AG08395 (cell line): ENCODE data around the gene CCKAR.
A peak's percentile ranks its signal among the peaks of the same experiment; 100 is the strongest.
"Not testable (repeated sequence)": the region's sequence is repeated elsewhere in the genome, so short reads cannot be mapped to it uniquely, and the experiment has no call there.

ENCODE experiments used
- DNase-seq: peaks from one replicate; pipeline ENCODE4 v3.0.0; 2012; ENCODE audit warnings: mixed read lengths, low spot score

CCKAR gene, protein sequence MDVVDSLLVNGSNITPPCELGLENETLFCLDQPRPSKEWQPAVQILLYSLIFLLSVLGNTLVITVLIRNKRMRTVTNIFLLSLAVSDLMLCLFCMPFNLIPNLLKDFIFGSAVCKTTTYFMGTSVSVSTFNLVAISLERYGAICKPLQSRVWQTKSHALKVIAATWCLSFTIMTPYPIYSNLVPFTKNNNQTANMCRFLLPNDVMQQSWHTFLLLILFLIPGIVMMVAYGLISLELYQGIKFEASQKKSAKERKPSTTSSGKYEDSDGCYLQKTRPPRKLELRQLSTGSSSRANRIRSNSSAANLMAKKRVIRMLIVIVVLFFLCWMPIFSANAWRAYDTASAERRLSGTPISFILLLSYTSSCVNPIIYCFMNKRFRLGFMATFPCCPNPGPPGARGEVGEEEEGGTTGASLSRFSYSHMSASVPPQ

DNA sequence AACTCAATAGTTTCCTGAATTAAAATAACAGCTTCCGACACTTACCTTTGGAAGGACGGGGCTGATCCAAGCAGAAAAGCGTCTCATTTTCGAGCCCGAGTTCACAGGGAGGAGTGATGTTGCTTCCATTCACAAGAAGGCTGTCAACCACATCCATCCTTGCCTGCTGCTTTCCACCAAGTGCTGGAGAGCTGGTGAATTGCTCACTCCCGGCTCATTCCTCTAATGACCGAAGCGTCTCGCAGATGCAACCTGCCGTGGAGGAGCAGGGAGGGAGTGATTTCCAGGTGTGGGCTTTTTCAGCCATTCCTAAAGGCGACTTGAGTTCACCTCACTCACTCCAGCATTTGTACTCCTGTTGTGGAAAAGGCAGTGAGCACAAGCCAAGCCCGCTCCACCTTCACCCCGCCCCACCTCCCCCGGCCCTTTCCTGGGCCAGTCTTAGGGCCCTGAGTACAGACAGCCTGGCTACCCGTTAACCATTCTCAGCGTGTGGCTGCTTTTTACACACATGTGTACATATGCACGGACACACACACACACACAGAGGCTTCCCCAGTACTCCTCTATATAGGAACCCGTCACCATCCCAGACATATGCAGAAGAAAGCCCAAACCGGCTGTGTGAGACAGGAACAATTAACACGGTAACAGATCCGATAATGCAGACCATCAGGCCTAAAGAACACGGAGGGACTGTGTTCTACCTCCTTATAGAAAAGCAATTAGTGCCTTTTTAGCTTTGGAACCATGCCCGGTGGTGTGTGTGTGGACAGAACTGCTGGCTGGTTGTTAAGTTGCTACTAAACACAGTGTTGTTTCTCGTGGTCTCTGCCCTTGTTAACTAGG, at the start of gene CCKAR:
Gene CCKAR (minus strand): TSS at position 374 of the 849 bp plus-strand sequence. CDS start 217 bp downstream, at position 157.
- no peak for DNase-seq

DNA sequence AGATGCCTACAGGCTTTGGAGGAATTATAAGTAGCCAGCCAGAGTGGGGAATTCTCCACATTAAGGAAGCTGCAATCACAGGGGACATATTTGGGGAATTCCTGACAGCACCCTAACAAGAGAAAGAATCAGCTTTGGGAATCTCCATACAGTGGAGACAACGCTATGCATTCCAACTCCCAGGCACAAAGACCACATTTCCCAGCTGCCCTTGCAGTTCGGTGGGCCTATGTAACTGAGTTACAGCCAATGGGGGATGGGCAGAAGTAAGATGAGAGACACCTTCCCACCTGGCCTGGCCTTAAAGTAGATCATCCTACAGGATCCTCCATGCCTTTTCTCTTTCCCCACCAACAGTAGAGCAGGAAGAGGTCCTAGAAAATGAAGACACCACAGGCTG, 43.4 kb upstream of the CCKAR start:
- no peak for DNase-seq

DNA sequence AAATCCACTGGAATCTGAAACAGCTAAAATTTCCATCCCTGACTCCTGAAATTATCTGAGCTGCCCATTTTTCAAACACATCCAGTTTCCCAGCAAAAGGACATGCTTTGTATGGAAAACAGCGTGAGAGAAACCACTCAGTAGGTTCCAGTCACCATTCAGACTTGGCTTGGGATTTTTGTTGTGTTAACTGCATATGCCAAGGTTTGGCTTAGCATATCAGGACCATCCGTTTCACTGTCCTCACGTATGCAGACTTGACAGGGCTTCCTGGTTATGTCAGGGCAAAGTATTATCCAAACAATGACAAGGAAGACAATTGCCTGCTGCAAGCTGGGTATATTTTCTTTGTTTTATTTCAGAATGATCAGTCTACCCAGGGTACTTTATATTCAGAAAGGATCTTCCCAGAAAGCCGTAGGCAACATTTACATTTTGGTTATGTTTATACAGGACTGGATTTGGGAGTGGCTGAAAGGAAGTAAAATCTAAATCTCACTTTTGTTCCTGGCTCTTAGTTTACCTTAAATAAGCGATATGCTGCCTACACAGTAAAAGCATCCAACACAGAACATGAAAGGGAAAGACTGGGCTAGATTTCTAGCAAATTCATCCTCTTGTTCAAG, 41.3 kb upstream of the CCKAR start:
- DNase-seq, result no peak

DNA sequence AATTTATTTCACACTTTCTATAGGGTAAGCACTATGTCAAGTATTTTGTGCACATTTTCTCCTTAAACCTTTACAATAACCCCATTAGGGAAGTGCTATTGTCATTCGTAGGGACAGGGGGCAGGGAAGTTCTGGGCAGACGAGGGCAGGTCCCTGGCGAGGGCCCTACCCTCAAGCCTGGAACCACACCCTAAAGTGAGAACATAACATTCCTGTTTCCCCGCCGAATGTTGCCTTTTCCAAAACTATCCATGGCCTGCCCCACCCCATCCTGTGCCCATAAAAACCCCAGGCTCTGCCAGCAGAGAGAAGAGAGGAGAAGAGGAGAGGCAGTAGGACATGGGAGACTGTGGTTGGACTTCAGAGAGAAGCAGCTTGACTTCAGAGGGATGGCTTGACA, 39.8 kb upstream of the CCKAR start:
- no peak for DNase-seq

DNA sequence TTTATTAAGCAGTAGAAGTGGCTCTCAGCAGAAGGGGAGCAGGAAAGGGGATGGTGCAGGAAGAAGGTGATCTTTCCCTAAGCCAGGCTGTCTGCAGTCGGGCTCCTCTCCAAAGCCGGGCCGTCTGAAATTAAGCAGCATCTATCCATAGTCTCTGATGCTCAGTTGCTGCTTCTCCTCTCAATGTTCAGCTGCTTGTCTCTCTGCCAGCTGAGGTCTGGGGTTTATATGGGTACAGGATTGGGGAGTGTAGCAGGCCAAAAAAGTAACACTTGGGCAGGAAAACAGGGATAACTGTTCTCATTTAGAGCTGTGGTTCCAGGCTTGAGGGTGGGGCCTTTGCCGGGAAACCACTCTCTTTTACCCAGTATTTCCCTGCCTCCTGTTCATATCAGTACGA, 39.2 kb upstream of the CCKAR start:
- DNase-seq, result no peak

DNA sequence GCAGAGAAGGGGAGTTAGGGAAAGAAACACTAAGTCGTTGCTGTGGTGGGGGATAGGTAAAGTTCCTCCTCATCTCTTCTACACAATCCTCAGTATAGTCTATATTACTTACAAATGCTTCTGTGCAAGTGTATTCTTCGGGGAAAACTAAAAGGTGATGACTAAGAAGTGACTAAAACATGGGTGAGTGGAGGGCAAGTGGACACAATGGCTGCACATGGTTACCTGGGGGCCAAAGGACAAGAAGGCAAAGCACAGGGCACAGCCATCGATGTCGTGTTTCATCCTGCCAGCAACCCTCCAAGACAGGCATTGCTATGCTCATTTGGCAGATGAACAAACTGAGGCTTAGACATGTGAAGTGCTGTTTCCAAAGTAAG, 35.5 kb upstream of the CCKAR start:
- DNase-seq, result no peak

DNA sequence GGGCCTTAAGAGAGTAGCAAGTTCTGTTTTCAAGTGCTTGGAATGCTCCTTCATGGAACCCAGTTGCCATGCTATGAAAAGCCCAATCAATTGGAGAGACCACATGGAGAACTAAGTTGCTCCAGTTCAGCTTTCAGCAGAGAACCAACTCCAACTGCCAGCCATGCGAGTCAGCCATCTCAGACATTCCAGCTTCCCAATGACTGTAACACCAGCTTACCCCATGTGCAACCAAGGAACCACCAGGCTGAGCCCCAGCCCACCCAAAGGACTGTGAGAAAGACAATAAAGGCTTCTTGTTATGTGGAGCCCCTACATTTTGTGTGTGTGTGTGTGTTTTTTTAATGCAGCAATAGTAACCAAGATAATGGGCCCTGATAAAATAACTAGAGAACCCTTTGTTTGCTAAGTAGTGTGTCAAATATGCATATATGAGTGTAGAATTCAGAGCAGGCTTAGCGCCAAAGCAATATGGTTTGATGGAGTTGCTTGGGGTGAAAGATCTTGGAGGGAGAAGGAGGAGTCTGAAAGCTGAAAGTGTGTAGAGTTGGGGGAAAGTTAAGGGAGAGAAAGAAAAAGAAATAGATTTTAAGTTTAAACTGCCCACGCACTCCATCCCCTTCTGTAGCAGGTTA, 35.0 kb upstream of the CCKAR start:
- peak; percentile 74 for DNase-seq

DNA sequence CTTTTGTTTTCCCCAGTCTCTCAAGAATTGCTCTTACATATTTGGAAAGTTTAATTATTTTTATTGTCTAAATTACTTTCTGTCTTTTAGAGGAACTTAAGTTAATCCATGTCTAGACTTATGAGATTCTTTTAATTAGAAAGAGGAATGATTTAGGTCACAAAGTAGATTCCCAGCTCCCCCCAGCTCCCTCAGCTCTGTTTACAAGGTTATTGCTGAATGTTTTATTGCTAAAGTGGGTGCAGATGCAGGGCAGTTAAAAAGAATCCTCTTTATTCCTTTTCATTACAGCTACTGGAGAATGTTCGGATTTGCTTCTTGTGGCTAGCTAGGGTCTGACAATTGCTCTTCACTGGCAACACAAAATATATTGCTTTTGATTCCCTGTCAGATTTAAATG, 33.7 kb upstream of the CCKAR start:
- no peak for DNase-seq

DNA sequence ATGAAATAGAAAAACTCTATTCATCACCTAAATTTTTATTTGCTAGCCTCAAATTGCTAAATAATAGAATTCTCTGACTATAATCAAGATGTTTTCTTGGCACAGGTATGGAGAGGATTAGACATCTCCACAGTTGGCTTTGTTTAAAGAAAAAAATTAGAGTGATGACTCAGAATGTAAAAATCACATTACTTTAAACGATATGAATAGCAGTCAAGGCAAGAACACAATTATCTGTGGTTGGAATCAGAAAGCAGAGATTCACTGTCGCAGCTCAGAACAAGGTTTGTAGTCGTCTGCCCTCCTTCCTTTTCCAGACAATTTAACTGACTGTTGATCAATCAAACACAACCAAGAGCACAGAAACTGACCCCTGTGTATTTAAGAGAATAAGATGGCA, 32.2 kb upstream of the CCKAR start:
- peak; percentile 53 for DNase-seq

DNA sequence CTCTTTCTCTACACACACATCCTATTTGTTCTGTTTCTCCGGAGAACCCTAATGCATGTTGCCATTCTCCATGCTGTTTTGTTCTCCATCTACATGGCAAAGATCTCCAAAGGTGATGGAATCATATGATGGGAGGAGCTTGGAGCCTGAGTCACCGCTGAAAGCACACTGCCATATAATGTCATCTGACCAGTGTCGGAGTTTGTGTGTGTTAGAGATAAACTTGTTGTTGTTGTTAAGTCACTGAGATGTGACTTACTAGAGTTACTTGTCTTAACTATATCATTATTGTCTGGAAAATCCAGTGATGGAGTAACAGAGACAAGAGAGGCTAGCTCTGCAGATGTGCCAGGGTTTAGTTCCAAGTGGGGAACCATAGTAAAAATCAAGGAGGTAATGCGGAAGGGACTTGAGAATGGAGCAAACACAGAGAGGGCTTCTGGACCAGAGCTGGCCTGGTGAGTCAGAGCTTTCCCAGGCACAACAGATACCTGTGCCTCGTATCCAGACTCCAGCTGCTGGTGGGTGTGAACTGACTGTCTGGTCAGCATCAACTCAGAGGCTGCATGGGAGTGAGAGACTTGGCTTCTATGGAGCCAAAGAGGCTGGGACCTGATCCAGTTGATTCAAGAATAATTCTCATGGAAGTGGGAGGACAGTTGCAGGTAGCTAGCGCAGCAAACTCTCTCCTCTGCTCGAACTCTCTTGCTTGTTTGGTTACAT, 30.6 kb upstream of the CCKAR start:
- DNase-seq, result no peak

DNA sequence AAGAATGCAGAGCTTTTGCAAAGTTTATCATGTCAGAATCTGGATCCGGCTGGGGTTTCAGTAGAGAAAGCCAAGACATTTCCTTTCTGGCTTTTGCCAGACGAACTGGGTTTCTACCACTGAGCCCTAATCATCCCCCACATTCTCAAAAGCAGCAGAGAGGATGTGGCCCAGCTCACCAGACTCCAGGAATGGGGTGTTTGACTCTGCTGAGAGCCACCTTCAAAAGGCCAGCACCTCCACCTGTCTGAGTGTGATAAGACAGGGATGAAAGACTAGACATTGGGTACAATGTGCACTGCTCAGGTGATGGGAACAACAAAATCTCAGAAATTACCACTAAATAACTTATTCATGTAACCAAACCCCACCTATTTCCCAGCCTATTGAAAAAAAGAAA, 25.7 kb upstream of the CCKAR start:
- DNase-seq, result no peak

DNA sequence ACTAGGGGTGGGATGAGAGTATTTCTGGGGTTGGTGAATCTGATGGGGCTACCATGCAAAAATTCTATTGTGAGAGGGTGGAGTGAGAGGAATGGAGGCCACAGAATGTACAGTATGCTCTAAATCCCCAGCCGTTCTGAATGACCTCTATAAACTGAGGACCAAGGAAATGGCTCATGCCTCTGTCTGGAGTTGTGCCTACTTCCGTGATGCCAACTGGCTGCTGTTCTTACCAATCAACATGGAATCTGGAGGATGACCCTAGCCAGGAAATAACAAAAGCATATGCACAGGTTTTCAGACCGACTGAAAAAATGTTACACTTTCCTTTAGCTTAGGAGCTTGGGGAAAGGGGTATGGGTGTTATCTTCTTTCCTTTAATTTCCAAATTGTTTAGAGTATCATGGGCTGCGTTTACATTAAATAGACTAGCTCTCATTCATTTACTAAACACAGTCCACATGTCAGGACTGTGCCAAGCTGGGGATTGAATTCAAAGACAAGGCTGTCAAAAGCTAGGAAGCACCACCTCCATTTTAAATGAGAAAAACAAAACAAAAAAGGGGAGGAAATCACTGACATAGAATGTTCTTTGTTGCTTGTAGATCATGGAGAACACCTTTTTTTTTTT, 20.2 kb upstream of the CCKAR start:
- DNase-seq, result no peak

DNA sequence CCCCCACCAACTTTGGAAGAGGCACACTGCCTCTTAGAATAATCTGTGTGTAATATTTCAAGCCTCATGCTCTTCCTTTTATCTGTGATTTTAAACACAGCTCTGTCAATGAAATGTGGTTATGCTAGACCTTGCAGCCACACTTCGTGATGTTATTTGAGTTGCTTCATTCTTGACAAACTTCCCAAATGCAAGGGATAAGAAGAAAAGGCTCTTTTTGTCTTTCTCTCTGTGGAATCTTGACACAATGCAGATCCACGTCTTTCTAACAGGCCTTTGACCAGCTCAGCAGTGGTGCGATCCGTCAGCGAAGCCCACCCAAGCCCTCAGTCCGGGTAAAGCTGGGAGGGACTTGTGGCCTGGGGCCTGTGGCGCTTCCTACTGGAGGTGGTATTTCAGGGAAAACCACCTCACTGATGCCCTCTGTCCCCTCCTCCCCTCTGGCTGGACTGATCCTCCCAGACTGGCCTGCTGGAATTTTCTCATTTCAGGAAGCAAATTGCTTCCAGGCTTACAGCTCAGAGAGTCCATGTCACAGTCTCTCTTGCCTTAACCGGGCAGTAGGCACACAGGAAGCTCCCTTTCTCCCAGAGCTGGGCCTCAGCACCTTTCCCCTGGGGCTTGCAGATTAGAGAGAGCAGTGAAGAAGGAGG, 19.5 kb upstream of the CCKAR start:
- DNase-seq, result no peak

DNA sequence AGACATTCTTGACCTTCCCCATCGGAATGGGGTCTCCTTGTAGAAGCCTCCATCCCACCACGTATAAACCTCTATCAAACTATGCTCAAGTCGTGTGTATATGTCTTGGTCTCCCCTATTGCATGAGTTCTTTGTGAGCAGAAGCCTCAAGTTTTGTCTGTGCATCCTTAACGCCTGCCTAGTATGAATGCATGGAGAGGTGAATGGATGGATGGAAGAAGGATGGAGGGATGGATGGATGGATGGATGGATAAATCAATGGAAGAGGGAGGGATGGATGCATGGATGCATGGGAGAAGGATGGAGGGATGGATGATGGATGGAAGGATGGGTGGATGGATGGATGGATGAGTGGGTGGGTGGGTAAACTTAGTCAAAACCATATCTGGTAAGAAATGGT, 17.0 kb upstream of the CCKAR start:
- no peak for DNase-seq

DNA sequence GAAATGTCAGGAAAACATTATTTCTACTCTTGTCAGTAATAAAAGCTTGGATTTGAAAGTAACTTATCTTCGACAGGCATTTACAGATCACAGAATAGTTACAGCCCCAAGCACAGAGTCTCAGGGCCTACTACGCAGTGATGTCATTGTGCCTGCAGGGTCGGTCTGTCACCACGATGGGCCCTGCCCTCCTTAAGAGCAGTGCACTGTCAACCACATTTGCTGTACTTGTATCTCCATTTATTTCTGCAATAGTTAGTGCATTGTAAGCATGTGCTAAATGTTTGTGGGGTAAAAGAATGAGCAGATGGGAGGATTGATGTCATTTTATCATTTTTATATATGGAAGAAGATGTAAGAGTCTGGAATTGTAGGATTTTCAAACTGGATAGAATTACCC, 13.6 kb upstream of the CCKAR start:
- no peak for DNase-seq

DNA sequence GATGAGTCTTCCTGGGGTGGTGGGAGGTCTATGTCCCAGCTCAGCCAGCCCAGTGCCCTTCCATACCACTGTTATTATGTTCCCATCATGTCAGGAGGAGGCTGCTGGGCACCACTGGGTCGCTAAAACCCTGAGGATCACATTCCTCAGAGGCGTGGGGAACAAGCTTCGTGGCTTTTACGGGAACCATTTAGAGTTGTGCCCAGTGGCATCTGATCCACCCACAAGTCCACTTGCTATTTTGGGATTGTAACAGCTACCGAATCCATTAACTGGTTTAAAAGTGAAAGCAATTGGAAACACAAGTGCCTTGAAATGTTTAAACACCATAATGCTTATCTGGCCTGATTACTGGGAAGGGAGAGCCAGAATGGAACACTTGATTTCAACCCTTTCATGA, 13.1 kb upstream of the CCKAR start:
- DNase-seq, result no peak

DNA sequence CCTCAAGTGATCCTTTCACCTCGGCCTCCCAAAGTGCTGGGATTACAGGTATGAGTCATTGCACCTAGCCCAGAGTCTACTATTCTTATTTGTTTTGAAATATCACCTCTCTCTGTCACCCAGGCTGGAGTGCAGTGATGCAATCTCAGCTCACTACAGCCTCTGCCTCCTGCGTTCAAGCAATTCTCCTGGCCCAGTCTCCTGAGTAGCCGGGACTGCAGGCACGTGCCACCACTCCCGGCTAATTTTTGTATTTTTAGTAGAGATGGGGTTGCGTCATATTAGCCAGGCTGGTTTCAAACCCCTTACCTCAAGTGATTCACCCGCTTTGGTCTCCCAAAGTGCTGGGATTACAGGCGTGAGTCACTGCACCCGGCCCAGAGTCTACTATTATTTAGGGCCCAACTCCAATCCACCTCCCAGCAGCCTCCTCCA, 10.3 kb upstream of the CCKAR start:
- not testable (repeated sequence) for DNase-seq

DNA sequence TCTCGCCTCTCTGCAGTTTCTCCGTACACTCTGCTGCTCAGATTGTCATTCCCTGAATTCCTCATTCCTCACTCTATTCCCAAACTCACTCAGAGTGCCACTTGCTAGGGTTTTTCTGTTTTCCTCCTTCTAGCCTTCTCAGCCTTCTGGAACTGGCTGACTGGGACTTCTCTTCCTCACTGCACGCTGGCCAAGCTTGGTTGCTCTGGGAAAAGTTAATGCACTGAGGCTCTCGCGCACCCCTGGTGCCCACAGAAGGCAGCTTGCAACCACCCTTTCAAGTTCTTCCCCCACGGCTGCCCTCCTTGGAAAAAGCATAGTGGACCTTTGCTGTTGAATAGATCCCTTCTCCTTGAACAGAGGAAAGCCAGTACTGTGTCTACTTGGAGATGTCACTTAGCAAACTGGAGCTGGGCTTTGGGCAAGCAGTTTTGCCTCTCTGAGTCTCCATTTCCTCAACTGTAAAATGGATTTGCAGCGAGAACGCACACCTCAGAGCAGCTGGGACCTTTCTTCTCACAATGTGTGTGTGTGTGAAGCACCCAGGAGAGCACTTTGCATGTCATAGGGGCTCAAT, 6.0 kb upstream of the CCKAR start:
- DNase-seq, result no peak

DNA sequence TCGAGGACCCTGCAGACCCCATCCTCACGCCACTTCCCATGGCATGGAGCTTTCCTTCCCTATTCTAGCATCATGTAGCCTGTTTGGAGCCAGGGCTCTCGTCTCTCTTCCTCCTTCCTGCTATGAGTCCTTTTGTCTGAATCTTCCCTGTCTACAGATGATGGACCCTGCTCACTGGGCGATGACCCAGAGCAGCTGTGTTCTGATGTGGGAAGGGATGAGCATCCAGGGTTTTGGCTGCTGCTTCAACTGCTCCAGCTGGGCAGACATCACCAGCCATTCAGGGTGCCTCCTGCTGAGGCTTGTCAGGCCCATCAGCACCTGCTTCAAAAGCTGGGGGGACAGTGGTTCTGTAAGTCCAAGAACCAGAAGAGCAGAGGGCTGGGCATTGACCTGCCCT, 3.2 kb upstream of the CCKAR start:
- no peak for DNase-seq

DNA sequence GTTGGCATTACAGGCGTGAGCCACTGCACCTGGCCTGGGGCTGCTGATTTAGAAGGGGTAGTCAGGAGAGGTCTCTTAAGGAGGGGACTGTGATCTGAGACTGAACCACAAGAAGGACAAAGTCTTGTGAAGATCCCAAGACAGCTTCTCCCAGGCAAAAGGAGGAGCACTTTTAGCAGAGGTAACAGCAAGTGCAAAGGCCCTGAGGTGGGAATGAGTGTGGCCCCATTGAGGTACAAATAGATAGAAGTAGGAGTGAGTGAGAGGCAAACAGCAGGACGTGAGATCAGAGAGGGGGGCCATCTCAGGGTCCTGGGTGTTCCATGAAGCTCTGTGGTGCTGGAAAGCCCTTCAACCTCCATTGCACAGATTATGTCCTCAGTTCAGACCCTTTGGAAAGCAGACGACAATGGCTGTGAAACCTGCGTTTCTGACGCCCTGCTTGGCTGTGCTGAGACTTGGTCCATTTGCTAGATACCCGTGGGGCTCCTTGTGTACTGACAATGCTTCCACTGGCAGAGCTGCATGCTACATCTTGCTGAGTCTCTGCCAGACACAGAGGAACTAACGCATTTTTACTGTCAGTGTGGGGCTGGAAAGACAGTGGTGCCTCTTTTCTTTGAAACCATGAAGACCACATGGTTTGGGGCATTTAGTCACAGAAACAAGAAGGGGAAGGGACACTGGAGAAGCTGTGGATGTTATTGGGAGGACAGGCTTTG, 1.3 kb upstream of the CCKAR start:
- DNase-seq, result no peak
